Central memory CD8-positive, alpha-beta T cell (primary cell): ENCODE data around the gene THSD4.

Experiments used
- ATAC-seq: fragments of 150-1000 bp; cut with Tn5 transposase; replicated peaks from 2 replicates; pipeline ENCODE4 v1.10.0; 2022; ENCODE audit warnings: mild to moderate bottlenecking, moderate FRiP score, moderate number of reproducible peaks; ENCODE audit not compliant: poor library complexity, severe bottlenecking; ENCODE audit errors: extremely low read depth
- DNase-seq, 2 donors: peaks; one replicate each; pipeline ENCODE4 v3.0.0; 2021; ENCODE audit warnings: low spot score in 2 of 2
- H3K27ac Mint-ChIP-seq: one replicate; pipeline ENCODE4 v1.8.0; 2022; ENCODE audit warnings: low read depth, mild to moderate bottlenecking, moderate library complexity, mixed read lengths
- H3K27me3 Mint-ChIP-seq: one replicate; pipeline ENCODE4 v1.8.0; 2022; ENCODE audit warnings: mixed read lengths
- H3K36me3 Mint-ChIP-seq: one replicate; pipeline ENCODE4 v1.8.0; 2022; ENCODE audit warnings: mild to moderate bottlenecking, moderate library complexity, mixed read lengths; ENCODE audit not compliant: insufficient read depth
- H3K4me1 Mint-ChIP-seq: one replicate; pipeline ENCODE4 v1.8.0; 2022; ENCODE audit warnings: mixed read lengths
- H3K4me3 Mint-ChIP-seq: one replicate; pipeline ENCODE4 v1.8.0; 2022; ENCODE audit warnings: mild to moderate bottlenecking, moderate library complexity, mixed read lengths
- H3K9me3 Mint-ChIP-seq: one replicate; pipeline ENCODE4 v1.8.0; 2022; ENCODE audit warnings: mixed read lengths

THSD4 gene

GRCh38 chr15:71777216-71777943 lies 662.1 kb downstream of the THSD4 start:
- Mint-ChIP-seq H3K4me1 (peaks cover 17% of the 10 kb centered on the region), H3K9me3 (no peaks in the 10 kb centered on the region), H3K27me3 (peaks cover 22% of the 10 kb centered on the region), H3K27ac (no peak overlapping the region), H3K36me3 (peaks cover 3% of the 10 kb centered on the region), H3K4me3 (no peak overlapping the region)
- DNase-seq: no peak
- ATAC-seq: no peak

- H3K36me3 Mint-ChIP-seq: peaks cover 3% of the 10 kb centered on the region
- H3K4me3 Mint-ChIP-seq: no peak overlapping the region
- DNase-seq (no peak), ATAC-seq (no peak)
- H3K9me3 Mint-ChIP-seq: no peaks in the 10 kb centered on the region
- H3K27me3 Mint-ChIP-seq: peaks cover 35% of the 10 kb centered on the region
- H3K4me1 Mint-ChIP-seq: peaks cover 17% of the 10 kb centered on the region
- no peak overlapping the region for H3K27ac Mint-ChIP-seq
These were observed 664.0 kb downstream of the THSD4 start for GRCh38 chr15:71779073-71779797.

GRCh38 chr15:71780115-71780976 lies 665.1 kb downstream of the THSD4 start:
- no peaks in the 10 kb centered on the region for H3K9me3 Mint-ChIP-seq
- peaks cover 17% of the 10 kb centered on the region for H3K4me1 Mint-ChIP-seq
- DNase-seq (no peak), ATAC-seq (no peak)
- peaks cover 3% of the 10 kb centered on the region for H3K36me3 Mint-ChIP-seq
- H3K27me3 Mint-ChIP-seq: peaks cover 44% of the 10 kb centered on the region
- no peak overlapping the region for H3K27ac Mint-ChIP-seq
- H3K4me3 Mint-ChIP-seq: no peak overlapping the region

- ATAC-seq (no peak), DNase-seq (no peak)
- Mint-ChIP-seq H3K36me3 (peaks cover 3% of the 10 kb centered on the region), H3K27me3 (peaks cover 49% of the 10 kb centered on the region), H3K9me3 (no peaks in the 10 kb centered on the region), H3K4me3 (no peak overlapping the region), H3K27ac (no peak overlapping the region), H3K4me1 (peaks cover 17% of the 10 kb centered on the region)
These were observed 666.1 kb downstream of the THSD4 start for GRCh38 chr15:71781179-71781964.

GRCh38 chr15:71781965-71782265 lies 666.6 kb downstream of the THSD4 start:
- Mint-ChIP-seq H3K27me3 (peaks cover 55% of the 10 kb centered on the region), H3K27ac (no peak overlapping the region), H3K36me3 (peaks cover 3% of the 10 kb centered on the region), H3K9me3 (no peaks in the 10 kb centered on the region), H3K4me1 (peaks cover 17% of the 10 kb centered on the region), H3K4me3 (no peak overlapping the region)
- DNase-seq (no peak), ATAC-seq (no peak)

GRCh38 chr15:71782422-71783165 lies 667.3 kb downstream of the THSD4 start:
- no peaks in the 10 kb centered on the region for H3K9me3 Mint-ChIP-seq
- H3K4me3 Mint-ChIP-seq: no peak overlapping the region
- peaks cover 58% of the 10 kb centered on the region for H3K27me3 Mint-ChIP-seq
- ATAC-seq (no peak), DNase-seq (no peak)
- H3K4me1 Mint-ChIP-seq: peaks cover 17% of the 10 kb centered on the region
- peaks cover 3% of the 10 kb centered on the region for H3K36me3 Mint-ChIP-seq
- no peak overlapping the region for H3K27ac Mint-ChIP-seq

- peaks cover 2% of the 10 kb centered on the region for H3K36me3 Mint-ChIP-seq
- no peak overlapping the region for H3K27ac Mint-ChIP-seq
- peaks cover 58% of the 10 kb centered on the region for H3K27me3 Mint-ChIP-seq
- ATAC-seq (no peak), DNase-seq (no peak)
- H3K9me3 Mint-ChIP-seq: no peaks in the 10 kb centered on the region
- no peak overlapping the region for H3K4me3 Mint-ChIP-seq
- H3K4me1 Mint-ChIP-seq: peaks cover 17% of the 10 kb centered on the region
These were observed 669.4 kb downstream of the THSD4 start for GRCh38 chr15:71784719-71785118.

GRCh38 chr15:71785996-71786395 lies 670.7 kb downstream of the THSD4 start:
- H3K4me1 Mint-ChIP-seq: peaks cover 7% of the 10 kb centered on the region

GRCh38 chr15:71786673-71787072 lies 671.4 kb downstream of the THSD4 start:
- Mint-ChIP-seq H3K36me3 (no peaks in the 10 kb centered on the region), H3K27ac (no peak overlapping the region), H3K4me3 (no peak overlapping the region), H3K9me3 (no peaks in the 10 kb centered on the region), H3K4me1 (peaks cover under 1% of the 10 kb centered on the region), H3K27me3 (peaks cover 42% of the 10 kb centered on the region)
- DNase-seq (no peak), ATAC-seq (no peak)

More at GRCh38 chr15:71785996-71786395, 670.7 kb downstream of the THSD4 start:
- ATAC-seq: no peak
- H3K4me3 Mint-ChIP-seq: no peak overlapping the region
- no peak overlapping the region for H3K27ac Mint-ChIP-seq
- H3K27me3 Mint-ChIP-seq: peaks cover 49% of the 10 kb centered on the region
- H3K9me3 Mint-ChIP-seq: no peaks in the 10 kb centered on the region
- H3K36me3 Mint-ChIP-seq: no peaks in the 10 kb centered on the region
- no peak for DNase-seq

- ATAC-seq: no peak
These were observed 673.6 kb downstream of the THSD4 start for GRCh38 chr15:71788646-71789579.

GRCh38 chr15:71789616-71790015 lies 674.3 kb downstream of the THSD4 start:
- no peaks in the 10 kb centered on the region for H3K36me3 Mint-ChIP-seq
- H3K27me3 Mint-ChIP-seq: peaks cover 20% of the 10 kb centered on the region
- no peak overlapping the region for H3K27ac Mint-ChIP-seq
- DNase-seq (no peak), ATAC-seq (no peak)
- no peaks in the 10 kb centered on the region for H3K9me3 Mint-ChIP-seq
- H3K4me1 Mint-ChIP-seq: no peaks in the 10 kb centered on the region
- H3K4me3 Mint-ChIP-seq: no peak overlapping the region

More at GRCh38 chr15:71788646-71789579, 673.6 kb downstream of the THSD4 start:
- Mint-ChIP-seq H3K36me3 (no peaks in the 10 kb centered on the region), H3K9me3 (no peaks in the 10 kb centered on the region), H3K4me3 (no peak overlapping the region), H3K27me3 (peaks cover 27% of the 10 kb centered on the region), H3K27ac (no peak overlapping the region), H3K4me1 (no peaks in the 10 kb centered on the region)
- DNase-seq: no peak
